Neural cell (in vitro differentiated cells): ENCODE measurements around the gene PTPRN2. TPM values are rescaled to one million over a fixed set of nuclear protein-coding genes. Genes with fewer than 3 reads are reported as not detected.

ENCODE experiments used
- H2AFZ ChIP-seq: fragments of 200-600, 300-800 bp; sonication (generic), shearing (Covaris generic); 2 replicates; pipeline ENCODE4 v1.6.0; 2014; ENCODE audit warnings: low read depth, mild to moderate bottlenecking, antibody characterized with exemption, low read length, moderate library complexity
- H3F3A ChIP-seq: fragments of 200-600 bp; shearing (Covaris generic); 2 replicates; pipeline ENCODE4 v1.6.1; 2016; ENCODE audit warnings: mild to moderate bottlenecking, moderate library complexity, mixed read lengths, antibody characterized with exemption, low read length; ENCODE audit not compliant: insufficient read depth, poor library complexity, severe bottlenecking
- H3K27ac ChIP-seq: fragments of 200-600, 300-800 bp; sonication (generic), shearing (Covaris generic); 2 replicates; pipeline ENCODE4 v1.5.1; 2014; ENCODE audit warnings: mild to moderate bottlenecking, low read length, moderate library complexity
- H3K27me3 ChIP-seq: fragments of 300-800, 200-600 bp; sonication (generic), shearing (Covaris generic); 2 replicates; pipeline ENCODE4 v1.6.0; 2014; ENCODE audit warnings: mild to moderate bottlenecking, low read depth, low read length, moderate library complexity; ENCODE audit not compliant: insufficient read depth
- H3K36me3 ChIP-seq: fragments of 300-800, 200-600 bp; sonication (generic), shearing (Covaris generic); 2 replicates; pipeline ENCODE4 v1.5.1; 2014; ENCODE audit warnings: mild to moderate bottlenecking, antibody characterized with exemption, low read length, moderate library complexity; ENCODE audit not compliant: insufficient read depth
- H3K4me2 ChIP-seq: fragments of 300-800, 200-600 bp; sonication (generic), shearing (Covaris generic); 2 replicates; pipeline ENCODE4 v1.6.0; 2014; ENCODE audit warnings: mild to moderate bottlenecking, low read length
- H3K4me3 ChIP-seq: fragments of 300-800, 200-600 bp; sonication (generic), shearing (Covaris generic); 2 replicates; pipeline ENCODE4 v1.5.1; 2014; ENCODE audit warnings: mild to moderate bottlenecking, low read length, moderate library complexity
- H3K79me2 ChIP-seq: fragments of 200-600 bp; shearing (Covaris generic); replicated peaks from 2 replicates; pipeline ENCODE4 v1.6.0; 2014; ENCODE audit warnings: mild to moderate bottlenecking, low read length, moderate library complexity; ENCODE audit not compliant: insufficient read depth
- H3K9ac ChIP-seq: fragments of 300-800, 200-600 bp; sonication (generic), shearing (Covaris generic); 2 replicates; pipeline ENCODE4 v1.6.1; 2016; ENCODE audit warnings: mild to moderate bottlenecking, low read length, mixed read lengths
- H3K9me2 ChIP-seq: fragments of 200-600 bp; shearing (Covaris generic); 2 replicates; pipeline ENCODE4 v1.6.1; 2016; ENCODE audit warnings: mild to moderate bottlenecking, low read length, mixed read lengths; ENCODE audit not compliant: insufficient read depth
- H3K9me3 ChIP-seq: fragments of 200-600, 300-800 bp; sonication (generic), shearing (Covaris generic); 2 replicates; pipeline ENCODE4 v1.6.1; 2016; ENCODE audit warnings: mild to moderate bottlenecking, mixed run types, low read length, moderate library complexity, mixed read lengths
- H4K20me1 ChIP-seq: fragments of 200-600 bp; shearing (Covaris generic); 2 replicates; pipeline ENCODE4 v1.6.1; 2016; ENCODE audit warnings: mild to moderate bottlenecking, mixed run types; ENCODE audit not compliant: insufficient read depth
- EP300 ChIP-seq: fragments of 450-650 bp; conservative IDR thresholded peaks from 2 replicates; pipeline ENCODE4 v1.6.1; 2014; ENCODE audit warnings: antibody characterized with exemption, mild to moderate bottlenecking, moderate library complexity; ENCODE audit not compliant: poor library complexity, severe bottlenecking
- MXI1 ChIP-seq: fragments of 450-650 bp; conservative IDR thresholded peaks from 2 replicates; pipeline ENCODE4 v1.6.1; 2014; ENCODE audit warnings: antibody characterized with exemption, mild to moderate bottlenecking; ENCODE audit not compliant: poor library complexity, severe bottlenecking
- POLR2AphosphoS5 ChIP-seq: IDR thresholded peaks from 2 replicates; pipeline ENCODE4 v1.6.1; 2012
- RAD21 ChIP-seq: fragments of 450-650 bp; conservative IDR thresholded peaks from 2 replicates; pipeline ENCODE4 v1.6.1; 2014; ENCODE audit warnings: antibody characterized with exemption, mild to moderate bottlenecking, moderate library complexity
- SMC3 ChIP-seq: fragments of 450-650 bp; conservative IDR thresholded peaks from 2 replicates; pipeline ENCODE4 v1.6.1; 2014; ENCODE audit warnings: antibody characterized with exemption, mild to moderate bottlenecking, moderate library complexity; ENCODE audit not compliant: poor library complexity
- polyA plus RNA-seq: library from polyadenylated mRNA; depleted of rRNA; stranded (reverse); fragments of >200 nt; gene quantifications from 2 replicates; pipeline ENCODE4 v1.2.3, GENCODE V29; 2014
- TF ChIP-seq, protein P1 (sequence below): fragments of 450-650 bp; IDR thresholded peaks from 2 replicates; pipeline ENCODE4 v1.5.1; 2014; ENCODE audit warnings: antibody characterized with exemption, mild to moderate bottlenecking, moderate library complexity; ENCODE audit not compliant: poor library complexity, severe bottlenecking
- TF ChIP-seq, protein P2 (sequence below): IDR thresholded peaks from 2 replicates; pipeline ENCODE4 v1.6.1; 2012; ENCODE audit warnings: borderline replicate concordance

The PTPRN2 gene
- polyA plus RNA-seq, 1 donor from 2014 or later, result 31.0 TPM

DNA sequence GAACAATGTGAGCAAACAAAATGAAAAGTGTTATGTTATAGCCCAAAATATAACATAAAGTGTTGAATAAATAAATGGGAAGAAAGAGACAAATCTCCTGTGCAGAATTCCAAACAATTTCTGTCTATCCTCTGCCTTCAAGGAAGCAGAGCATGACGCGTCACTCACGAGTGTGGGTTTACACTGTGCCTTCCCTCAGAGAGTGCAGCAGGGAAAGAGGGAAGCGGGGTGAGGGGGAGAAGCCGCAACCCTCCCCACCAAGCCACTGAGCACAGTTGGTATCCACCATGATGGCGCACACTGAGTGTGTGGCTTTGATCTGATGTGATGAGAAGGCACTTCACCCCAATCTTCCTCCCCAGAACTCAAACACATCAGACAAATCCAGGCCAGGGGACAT lies 74.8 kb downstream of the PTPRN2 start:
- Histone ChIP-seq H3K9me2 (no peaks in the 10 kb centered on the region), H3K36me3 (peaks cover 11% of the 10 kb centered on the region), H3K4me2 (no peak overlapping the region), H3F3A (no peaks in the 10 kb centered on the region), H3K9me3 (peaks cover 11% of the 10 kb centered on the region), H3K79me2 (no peaks in the 10 kb centered on the region), H3K27ac (no peak overlapping the region), H3K4me3 (no peak overlapping the region), H3K27me3 (no peaks in the 10 kb centered on the region), H3K9ac (no peak overlapping the region), H2AFZ (no peak overlapping the region), H4K20me1 (no peaks in the 10 kb centered on the region)
- no peak for TF ChIP-seq POLR2AphosphoS5
- TF ChIP-seq MXI1, result no peak
- no peak for TF ChIP-seq SMC3
- TF ChIP-seq, protein P1, sequence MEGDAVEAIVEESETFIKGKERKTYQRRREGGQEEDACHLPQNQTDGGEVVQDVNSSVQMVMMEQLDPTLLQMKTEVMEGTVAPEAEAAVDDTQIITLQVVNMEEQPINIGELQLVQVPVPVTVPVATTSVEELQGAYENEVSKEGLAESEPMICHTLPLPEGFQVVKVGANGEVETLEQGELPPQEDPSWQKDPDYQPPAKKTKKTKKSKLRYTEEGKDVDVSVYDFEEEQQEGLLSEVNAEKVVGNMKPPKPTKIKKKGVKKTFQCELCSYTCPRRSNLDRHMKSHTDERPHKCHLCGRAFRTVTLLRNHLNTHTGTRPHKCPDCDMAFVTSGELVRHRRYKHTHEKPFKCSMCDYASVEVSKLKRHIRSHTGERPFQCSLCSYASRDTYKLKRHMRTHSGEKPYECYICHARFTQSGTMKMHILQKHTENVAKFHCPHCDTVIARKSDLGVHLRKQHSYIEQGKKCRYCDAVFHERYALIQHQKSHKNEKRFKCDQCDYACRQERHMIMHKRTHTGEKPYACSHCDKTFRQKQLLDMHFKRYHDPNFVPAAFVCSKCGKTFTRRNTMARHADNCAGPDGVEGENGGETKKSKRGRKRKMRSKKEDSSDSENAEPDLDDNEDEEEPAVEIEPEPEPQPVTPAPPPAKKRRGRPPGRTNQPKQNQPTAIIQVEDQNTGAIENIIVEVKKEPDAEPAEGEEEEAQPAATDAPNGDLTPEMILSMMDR, result no peak
- no peak for TF ChIP-seq EP300

DNA sequence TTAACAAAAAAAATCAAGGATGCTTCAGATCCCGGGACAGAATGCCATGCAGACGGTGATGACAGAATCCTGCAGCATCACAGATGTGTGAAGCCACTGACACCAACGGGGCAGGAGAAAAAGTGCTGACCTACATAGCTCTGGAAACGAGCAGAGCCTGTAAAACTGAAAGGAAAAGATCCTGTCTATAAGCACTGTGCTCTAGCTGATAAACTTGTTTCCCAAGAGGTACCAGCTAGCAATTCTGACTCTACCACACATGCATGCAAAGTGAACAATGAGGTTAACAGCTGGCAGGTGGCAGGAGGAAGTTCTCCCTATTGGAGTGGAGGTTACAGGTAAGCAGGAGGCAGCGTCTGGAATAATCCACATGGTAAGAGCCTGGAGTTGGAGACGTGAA lies 75.6 kb downstream of the PTPRN2 start:
- no peaks in the 10 kb centered on the region for H4K20me1 ChIP-seq
- no peaks in the 10 kb centered on the region for H3F3A ChIP-seq
- peaks cover 11% of the 10 kb centered on the region for H3K36me3 ChIP-seq
- H2AFZ ChIP-seq, result no peak overlapping the region
- H3K9me2 ChIP-seq, result no peaks in the 10 kb centered on the region
- H3K9ac ChIP-seq, result no peak overlapping the region
- H3K27ac ChIP-seq, result no peak overlapping the region
- peaks cover 11% of the 10 kb centered on the region for H3K9me3 ChIP-seq
- no peak overlapping the region for H3K4me3 ChIP-seq
- no peak for TF ChIP-seq EP300
- TF ChIP-seq SMC3, result no peak
- no peak for TF ChIP-seq MXI1
- TF ChIP-seq, protein P1, result no peak
- TF ChIP-seq, protein P2, sequence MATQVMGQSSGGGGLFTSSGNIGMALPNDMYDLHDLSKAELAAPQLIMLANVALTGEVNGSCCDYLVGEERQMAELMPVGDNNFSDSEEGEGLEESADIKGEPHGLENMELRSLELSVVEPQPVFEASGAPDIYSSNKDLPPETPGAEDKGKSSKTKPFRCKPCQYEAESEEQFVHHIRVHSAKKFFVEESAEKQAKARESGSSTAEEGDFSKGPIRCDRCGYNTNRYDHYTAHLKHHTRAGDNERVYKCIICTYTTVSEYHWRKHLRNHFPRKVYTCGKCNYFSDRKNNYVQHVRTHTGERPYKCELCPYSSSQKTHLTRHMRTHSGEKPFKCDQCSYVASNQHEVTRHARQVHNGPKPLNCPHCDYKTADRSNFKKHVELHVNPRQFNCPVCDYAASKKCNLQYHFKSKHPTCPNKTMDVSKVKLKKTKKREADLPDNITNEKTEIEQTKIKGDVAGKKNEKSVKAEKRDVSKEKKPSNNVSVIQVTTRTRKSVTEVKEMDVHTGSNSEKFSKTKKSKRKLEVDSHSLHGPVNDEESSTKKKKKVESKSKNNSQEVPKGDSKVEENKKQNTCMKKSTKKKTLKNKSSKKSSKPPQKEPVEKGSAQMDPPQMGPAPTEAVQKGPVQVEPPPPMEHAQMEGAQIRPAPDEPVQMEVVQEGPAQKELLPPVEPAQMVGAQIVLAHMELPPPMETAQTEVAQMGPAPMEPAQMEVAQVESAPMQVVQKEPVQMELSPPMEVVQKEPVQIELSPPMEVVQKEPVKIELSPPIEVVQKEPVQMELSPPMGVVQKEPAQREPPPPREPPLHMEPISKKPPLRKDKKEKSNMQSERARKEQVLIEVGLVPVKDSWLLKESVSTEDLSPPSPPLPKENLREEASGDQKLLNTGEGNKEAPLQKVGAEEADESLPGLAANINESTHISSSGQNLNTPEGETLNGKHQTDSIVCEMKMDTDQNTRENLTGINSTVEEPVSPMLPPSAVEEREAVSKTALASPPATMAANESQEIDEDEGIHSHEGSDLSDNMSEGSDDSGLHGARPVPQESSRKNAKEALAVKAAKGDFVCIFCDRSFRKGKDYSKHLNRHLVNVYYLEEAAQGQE, result no peak
- no peak for TF ChIP-seq POLR2AphosphoS5
- TF ChIP-seq RAD21, result no peak
- H3K27me3 ChIP-seq, result no peaks in the 10 kb centered on the region
- H3K79me2 ChIP-seq, result no peaks in the 10 kb centered on the region
- H3K4me2 ChIP-seq, result no peak overlapping the region
